ENCODE results near the gene ANTXR1. TPM values are rescaled to one million over a fixed set of nuclear protein-coding genes. Genes with fewer than 3 reads are reported as not detected.

Gene ANTXR1
- total RNA-seq, 1 experiment from 2014 or later = 25.7 TPM

- no peaks in the 10 kb centered on the region for H3K9me3 ChIP-seq (ENCODE audit: control insufficient read depth in 1 of 2, insufficient read depth in 1 of 2, low read depth in 1 of 2, low read length in 2 of 2)
- POLR2A ChIA-PET = no interaction called here
- no peak for ATAC-seq
- TF ChIP-seq MAX (IDR thresholded peaks at IDR 0.05) (no peak), SP1 (IDR thresholded peaks at IDR 0.05; ENCODE audit: low read depth) (no peak), ATF3 (IDR thresholded peaks at IDR 0.05) (no peak), CBX3 (IDR thresholded peaks at IDR 0.05; ENCODE audit: low read depth) (no peak), POLR2A (IDR thresholded peaks at IDR 0.05; ENCODE audit: borderline replicate concordance, extremely low read depth, insufficient read depth, insufficient read length) (no peak), SRF (IDR thresholded peaks at IDR 0.05; ENCODE audit: low read depth) (no peak), REST (IDR thresholded peaks at IDR 0.05; ENCODE audit: low read depth) (no peak), SIN3A (IDR thresholded peaks at IDR 0.05; ENCODE audit: low read depth) (no peak), ZNF274 (IDR thresholded peaks at IDR 0.05; ENCODE audit: low read depth, low read length) (no peak), EZH2phosphoT487 (IDR thresholded peaks at IDR 0.05; ENCODE audit: borderline replicate concordance) (no peak), ZFX (IDR thresholded peaks at IDR 0.05) (no peak), FOSL1 (IDR thresholded peaks at IDR 0.05; ENCODE audit: low read depth) (no peak), EZH2 (IDR thresholded peaks at IDR 0.05) (no peak), CTCF (IDR thresholded peaks at IDR 0.05 in 2 of 3, conservative IDR thresholded peaks at IDR 0.05 in 1 of 3; ENCODE audit: borderline replicate concordance in 1 of 3, insufficient read depth in 1 of 3, low read depth in 2 of 3, low read length in 2 of 3) (no peak)
- H4K20me1 ChIP-seq (ENCODE audit: insufficient read depth) = no peaks in the 10 kb centered on the region; the same call in 1 of the 2 replicates
- H3K9me2 ChIP-seq (ENCODE audit: insufficient read depth) = no peaks in the 10 kb centered on the region
- H3K36me3 ChIP-seq (ENCODE audit: control insufficient read depth in 1 of 2, insufficient read depth in 2 of 2, low read length in 2 of 2) = no peaks in the 10 kb centered on the region
- H3K27me3 ChIP-seq (ENCODE audit: insufficient read depth, low read length) = no peaks in the 10 kb centered on the region
- no peak overlapping the region for H3K9ac ChIP-seq (ENCODE audit: low read length)
- no peak overlapping the region for H3K4me3 ChIP-seq (replicated peaks in 1 of 2; ENCODE audit: low read depth in 1 of 2, low read length in 2 of 2)
- RAD21 ChIA-PET (ENCODE audit: low non-redundant PET in 1 of 2, low total read pairs in 2 of 2, uncharacterized antibody in 2 of 2, unreplicated experiment in 2 of 2) = no interaction called here
- no peak overlapping the region for H2AFZ ChIP-seq (ENCODE audit: low read depth, low read length, poor library complexity, severe bottlenecking)
- BruUV-seq (replicated peaks) = no TSS peak
- no peak overlapping the region for H3K27ac ChIP-seq (ENCODE audit: low read depth, low read length)
- DNase-seq (ENCODE audit: low read depth, low spot score) = no peak
- no peak overlapping the region for H3K4me2 ChIP-seq (ENCODE audit: low read length)
- intact Hi-C loops (cut with micrococcal nuclease) = no loop called here
- CTCF ChIA-PET = no interaction called here
- H3K79me2 ChIP-seq (ENCODE audit: insufficient read depth, low read length) = no peaks in the 10 kb centered on the region
- no peaks in the 10 kb centered on the region for H3K4me1 ChIP-seq (ENCODE audit: control insufficient read depth in 1 of 2, insufficient read depth in 2 of 2, low read length in 2 of 2)
Observed at GRCh38 chr2:69046221-69046662, 33.3 kb downstream of the ANTXR1 start.

Data from HCT116 (cell line).